ENCODE results near the gene KCNH5.
"Not testable (repeated sequence)": the region's sequence is repeated elsewhere in the genome, so short reads cannot be mapped to it uniquely, and the experiment has no call there.

The KCNH5 gene

GRCh38 chr14:62889364-62889763 is 155.9 kb downstream of the KCNH5 start:
- TF ChIP-seq CTCF (conservative IDR thresholded peaks at IDR 0.05), result no peak
- H3K27ac ChIP-seq, result no peak overlapping the region

GRCh38 chr14:62886461-62886860 is 158.8 kb downstream of the KCNH5 start:
- TF ChIP-seq CTCF (conservative IDR thresholded peaks at IDR 0.05), result no peak
- no peak overlapping the region for H3K27ac ChIP-seq

GRCh38 chr14:62885451-62885850 is 159.8 kb downstream of the KCNH5 start:
- no peak overlapping the region for H3K27ac ChIP-seq
- no peak for TF ChIP-seq CTCF (conservative IDR thresholded peaks at IDR 0.05)

GRCh38 chr14:62882967-62883366 is 162.3 kb downstream of the KCNH5 start:
- TF ChIP-seq CTCF (conservative IDR thresholded peaks at IDR 0.05), result no peak
- no peak overlapping the region for H3K27ac ChIP-seq

GRCh38 chr14:62866376-62866775 is 178.9 kb downstream of the KCNH5 start:
- TF ChIP-seq CTCF (conservative IDR thresholded peaks at IDR 0.05), result no peak
- no peak overlapping the region for H3K27ac ChIP-seq

GRCh38 chr14:62864588-62864987 is 180.7 kb downstream of the KCNH5 start:
- no peak overlapping the region for H3K27ac ChIP-seq
- no peak for TF ChIP-seq CTCF (conservative IDR thresholded peaks at IDR 0.05)

- H3K27ac ChIP-seq, result not testable (repeated sequence)
These were observed 187.2 kb downstream of the KCNH5 start for GRCh38 chr14:62858011-62858410.

- TF ChIP-seq CTCF (conservative IDR thresholded peaks at IDR 0.05), result no peak
- H3K27ac ChIP-seq, result no peak overlapping the region
These were observed 190.3 kb downstream of the KCNH5 start for GRCh38 chr14:62854951-62855350.

Measured in VCaP (cell line).